Thymus (tissue), 2 donors: ENCODE data around the gene HSF2. TPM values are rescaled to one million over a fixed set of nuclear protein-coding genes. Genes with fewer than 3 reads are reported as not detected.

Experiments
- polyA plus RNA-seq: library from polyadenylated mRNA; stranded (reverse); fragments of 200-250 nt; gene quantifications from one replicate; pipeline ENCODE4 v1.2.3, GENCODE V29; 2013
- total RNA-seq: library from RNA; stranded (reverse); fragments of 120-200 nt; gene quantifications from one replicate; pipeline ENCODE4 v1.2.4, GENCODE V29; 2013
- donor health status: healthy.

HSF2 gene
- total and polyA plus RNA-seq, 2 donors, result 22.5 to 34.1 TPM

Other genes with a start within 250 kb of the HSF2 start
- 69.5 TPM for gene SERINC1, start 72.2 kb downstream of the HSF2 start, total RNA-seq
- gene SERINC1, start 72.2 kb downstream of the HSF2 start, polyA plus RNA-seq, result 94.6 TPM
- gene PKIB, start 210.8 kb downstream of the HSF2 start, total RNA-seq, result 8.0 TPM
- gene PKIB, start 210.8 kb downstream of the HSF2 start, polyA plus RNA-seq, result 7.0 TPM